ENCODE results near the gene PRSS58.

Gene PRSS58

GRCh38 chr7:142257958-142258357 is at the start of gene PRSS58:
TSS of gene PRSS58 (minus strand) at chr7:142258058. CDS start at chr7:142257707, 351 bp downstream.
- intact Hi-C loops (cut with DNase I), result no loop called here
- DNase-seq, result no peak

DNA sequence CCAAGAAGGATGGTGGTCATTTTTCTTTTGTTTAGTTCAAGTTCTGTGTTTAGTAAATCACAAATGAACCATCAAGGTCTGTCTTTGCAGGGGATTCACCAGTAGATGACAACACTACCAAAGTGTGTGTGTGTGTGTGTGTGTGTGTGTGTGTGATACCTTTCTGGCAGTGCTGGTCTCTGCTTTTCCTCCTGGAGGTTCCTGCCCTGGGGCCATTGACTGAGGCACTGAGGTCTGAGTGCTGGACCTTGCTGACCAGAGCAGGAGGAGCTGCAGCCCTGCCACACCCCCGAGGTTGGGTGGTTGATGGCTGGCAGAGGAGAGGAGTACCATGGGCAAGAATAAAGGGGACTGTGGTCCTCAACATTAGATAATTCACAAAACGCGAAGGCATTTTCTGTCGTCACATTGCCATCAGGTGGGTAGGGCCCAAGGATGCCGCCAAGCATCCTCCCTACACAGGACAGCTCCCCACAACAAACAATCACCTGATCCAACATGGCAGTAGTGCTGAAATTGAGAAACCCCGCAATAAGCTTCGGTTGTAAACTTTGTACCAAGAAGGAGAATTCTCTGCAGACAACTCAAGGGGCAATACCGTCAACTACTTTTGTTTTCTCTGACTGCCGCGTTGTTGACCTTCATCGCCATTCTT is 49.5 kb upstream of the PRSS58 start:
- no peak for DNase-seq
- intact Hi-C loops (cut with DNase I), result no loop called here

GRCh38 chr7:142303650-142304049 is 45.8 kb upstream of the PRSS58 start:
- intact Hi-C loops (cut with DNase I), result no loop called here
- peak in 3 of 42 donors; percentile 27 to 50 (median 47) for DNase-seq

DNA sequence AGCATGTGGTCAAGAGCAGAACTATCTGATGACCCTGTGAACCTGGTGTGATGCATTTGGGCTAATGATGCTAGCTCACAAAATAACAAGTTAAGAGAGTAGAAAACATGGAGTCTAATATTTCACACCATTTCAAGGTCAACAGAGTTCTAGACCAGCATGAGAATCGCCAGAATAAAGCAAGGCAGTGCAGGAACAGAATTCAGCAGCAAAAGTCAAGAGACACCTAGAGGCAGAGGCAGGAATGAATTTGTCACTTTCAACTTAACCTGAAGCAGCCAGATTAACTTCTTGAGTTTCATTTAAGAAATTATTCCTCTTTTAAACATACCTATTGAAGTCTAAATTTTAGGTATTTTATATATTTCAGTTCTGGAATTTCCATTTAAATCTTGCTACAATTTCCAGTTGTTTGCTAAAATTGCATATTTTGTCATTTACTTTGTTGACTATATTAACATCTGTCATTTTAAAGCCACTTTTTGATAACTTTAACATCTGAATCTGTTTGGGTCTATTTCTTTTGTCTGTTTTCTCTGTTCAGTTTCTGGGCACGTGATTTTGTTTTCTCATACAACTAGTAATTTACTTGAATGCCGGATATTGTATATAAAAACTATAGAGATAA is 44.2 kb upstream of the PRSS58 start:
- DNase-seq, result no peak
- intact Hi-C loops (cut with DNase I), result no loop called here

GRCh38 chr7:142301299-142301698 is 43.4 kb upstream of the PRSS58 start:
- no peak for DNase-seq
- intact Hi-C loops (cut with DNase I), result no loop called here

- intact Hi-C loops (cut with DNase I), result no loop called here
- no peak for DNase-seq
Observed at GRCh38 chr7:142300689-142301088, 42.8 kb upstream of the PRSS58 start.

DNA sequence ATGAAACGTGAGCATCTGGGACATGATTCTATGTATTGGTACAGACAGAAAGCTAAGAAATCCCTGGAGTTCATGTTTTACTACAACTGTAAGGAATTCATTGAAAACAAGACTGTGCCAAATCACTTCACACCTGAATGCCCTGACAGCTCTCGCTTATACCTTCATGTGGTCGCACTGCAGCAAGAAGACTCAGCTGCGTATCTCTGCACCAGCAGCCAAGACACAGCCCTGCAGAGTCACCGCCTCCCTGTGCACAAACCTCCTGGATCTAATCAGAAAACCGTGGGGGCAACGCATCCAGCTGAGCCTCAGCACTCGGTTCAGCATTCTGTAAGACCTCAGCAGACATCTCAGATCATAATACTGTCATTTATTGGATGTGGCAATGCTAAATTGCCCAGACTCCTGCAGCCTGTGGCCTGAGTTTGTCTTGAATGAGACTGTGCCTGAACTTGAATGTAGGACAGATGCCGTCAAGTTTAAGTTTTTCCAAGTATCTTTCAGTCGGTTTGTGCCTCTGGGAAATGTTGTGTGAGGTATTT is 41.5 kb upstream of the PRSS58 start:
- intact Hi-C loops (cut with DNase I), result no loop called here

DNA sequence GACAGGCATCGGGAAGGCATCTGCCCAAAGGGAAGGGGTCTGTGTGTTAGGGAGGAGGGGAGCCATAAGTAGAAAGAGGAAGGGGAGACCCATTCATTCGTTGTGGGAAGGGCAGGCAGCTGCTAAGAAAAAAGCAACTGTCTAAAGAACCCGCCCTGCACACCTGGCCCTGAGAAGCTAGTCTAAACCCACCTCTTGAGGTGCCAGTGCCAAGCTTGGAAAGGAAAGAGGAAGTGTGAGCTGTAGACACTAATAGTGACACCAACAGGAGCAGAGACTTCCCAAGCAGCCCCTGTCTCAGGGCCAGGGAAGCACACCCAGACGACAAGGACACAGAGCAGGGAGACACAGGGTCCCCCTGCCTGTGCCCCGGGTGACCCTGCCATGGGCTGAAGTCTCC is 40.8 kb upstream of the PRSS58 start:
- intact Hi-C loops (cut with DNase I), result no loop called here
- no peak for DNase-seq

More for the DNA sequence above, 41.5 kb upstream of the PRSS58 start:
- DNase-seq, result no peak

- intact Hi-C loops (cut with DNase I), result no loop called here
- DNase-seq, result no peak
Observed at GRCh38 chr7:142298009-142298408, 40.2 kb upstream of the PRSS58 start.

- intact Hi-C loops (cut with DNase I), result no loop called here
- DNase-seq, result no peak
Observed at GRCh38 chr7:142280263-142280662, 22.4 kb upstream of the PRSS58 start.

DNA sequence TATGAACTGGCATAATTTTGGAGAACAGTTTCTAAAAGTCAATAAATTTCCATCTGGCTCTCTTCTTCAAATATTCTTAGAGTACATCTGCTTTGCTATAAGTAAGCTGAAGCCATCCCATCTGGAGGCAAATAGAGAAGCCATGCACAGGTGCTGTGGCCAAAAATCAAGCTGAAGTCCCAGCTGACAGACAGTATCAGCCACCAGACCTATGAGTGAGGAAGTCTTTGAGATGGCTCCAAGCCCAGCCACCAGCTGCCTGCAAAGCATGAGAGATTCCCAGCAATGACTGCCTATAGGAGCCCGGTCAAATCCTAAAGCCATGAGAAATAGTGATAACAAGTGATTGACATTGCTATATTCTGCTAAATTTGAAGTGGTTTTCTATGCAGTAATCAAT is 21.7 kb upstream of the PRSS58 start:
- peak in 2 of 42 donors; percentile 7 to 8 for DNase-seq
- intact Hi-C loops (cut with DNase I), result no loop called here

DNA sequence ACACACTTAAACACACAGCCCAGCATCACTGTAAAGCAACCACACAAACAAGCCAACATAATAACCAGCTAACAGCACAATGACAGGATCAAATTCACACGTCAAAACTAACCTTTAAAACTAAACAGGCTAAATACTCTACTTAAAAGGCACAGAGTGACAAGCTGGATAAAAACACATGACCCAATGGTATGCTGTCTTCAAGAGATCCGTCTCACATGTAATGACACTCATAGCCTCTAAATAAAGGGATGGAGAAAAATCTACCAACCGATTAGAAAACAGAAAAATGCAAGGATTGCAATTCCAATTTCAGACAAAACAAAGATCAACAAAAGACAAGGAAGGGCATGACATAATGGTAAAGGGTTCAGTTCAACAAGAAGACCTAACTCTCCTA is 17.2 kb upstream of the PRSS58 start:
- DNase-seq, result no peak
- intact Hi-C loops (cut with DNase I), result no loop called here

GRCh38 chr7:142272841-142273240 is 15.0 kb upstream of the PRSS58 start:
- DNase-seq, result no peak
- intact Hi-C loops (cut with DNase I), result no loop called here

- intact Hi-C loops (cut with DNase I), result no loop called here
- no peak for DNase-seq
Observed at GRCh38 chr7:142263598-142264380, 5.9 kb upstream of the PRSS58 start.

DNA sequence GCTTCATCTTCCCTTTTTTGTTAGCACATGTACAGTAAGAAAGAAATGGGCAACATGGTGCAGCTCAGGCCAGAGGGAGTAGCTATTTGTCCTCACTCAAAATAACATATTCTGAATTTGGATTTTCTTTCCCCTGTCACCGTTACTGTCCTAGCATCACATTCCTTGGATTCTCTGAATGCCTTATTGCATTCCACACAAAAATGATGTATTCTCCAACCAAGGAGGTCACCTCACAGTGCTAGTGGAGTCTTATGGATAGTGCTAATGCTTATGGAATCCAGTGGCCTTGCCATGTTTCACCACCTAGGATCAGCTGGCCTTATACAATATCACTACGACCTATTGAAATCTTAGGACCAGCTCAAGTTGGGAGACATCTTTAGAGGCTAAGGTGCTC is 7.2 kb downstream of the PRSS58 start:
- no peak for DNase-seq
- intact Hi-C loops (cut with DNase I), result no loop called here

- intact Hi-C loops (cut with DNase I), result no loop called here
- no peak for DNase-seq
Observed at GRCh38 chr7:142249918-142250317, 7.9 kb downstream of the PRSS58 start.

DNA sequence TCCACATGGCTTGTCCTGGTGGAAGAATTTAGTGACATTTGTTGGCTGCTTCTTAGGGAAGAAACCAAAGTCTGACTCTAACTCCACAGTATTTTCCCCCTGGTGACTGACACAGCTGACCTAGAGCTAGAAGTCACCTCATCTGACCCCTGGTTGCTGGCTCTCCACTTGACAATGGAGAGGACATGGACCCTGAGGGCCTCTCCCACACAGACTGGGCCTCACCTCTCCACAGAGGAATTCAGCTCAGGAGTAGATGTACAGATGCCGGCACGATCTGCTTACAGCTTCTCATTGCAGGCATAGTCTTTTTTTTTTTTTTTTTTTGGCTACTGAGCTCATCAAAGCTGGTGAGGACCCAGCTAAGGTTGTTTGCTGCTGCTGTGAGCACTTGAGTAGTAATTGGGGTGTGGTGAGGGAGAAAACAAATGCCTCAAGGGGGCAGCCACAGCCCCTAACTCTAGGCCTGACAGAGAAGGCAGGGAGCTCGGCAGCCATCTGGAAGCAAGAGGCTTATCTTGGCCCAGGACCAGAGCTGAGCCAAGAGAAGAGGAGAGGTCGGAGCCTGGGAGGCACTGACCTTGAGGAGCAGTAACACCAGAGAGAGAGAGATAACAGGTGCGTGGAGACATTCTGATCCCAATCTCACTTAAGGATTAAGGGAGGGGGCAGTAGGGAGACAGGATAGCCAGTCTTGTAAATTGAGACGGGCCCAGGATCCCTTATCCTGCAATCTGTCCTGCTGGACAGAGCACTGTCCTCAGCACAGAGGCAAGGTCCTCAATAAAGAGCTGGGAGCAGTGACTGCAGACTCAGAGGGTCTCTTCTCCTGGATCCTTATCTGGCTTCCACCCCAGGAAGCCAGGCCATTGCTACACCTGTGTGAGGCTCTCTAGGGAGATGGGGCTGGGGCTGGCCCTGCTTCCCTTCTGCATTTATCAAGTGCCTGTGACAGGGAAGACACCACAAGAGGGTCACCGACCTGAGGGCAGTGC is 9.4 kb downstream of the PRSS58 start:
- DNase-seq, result no peak
- intact Hi-C loops (cut with DNase I), result no loop called here

- intact Hi-C loops (cut with DNase I), result no loop called here
- DNase-seq, result no peak
Observed at GRCh38 chr7:142243823-142244222, 14.0 kb downstream of the PRSS58 start.

DNA sequence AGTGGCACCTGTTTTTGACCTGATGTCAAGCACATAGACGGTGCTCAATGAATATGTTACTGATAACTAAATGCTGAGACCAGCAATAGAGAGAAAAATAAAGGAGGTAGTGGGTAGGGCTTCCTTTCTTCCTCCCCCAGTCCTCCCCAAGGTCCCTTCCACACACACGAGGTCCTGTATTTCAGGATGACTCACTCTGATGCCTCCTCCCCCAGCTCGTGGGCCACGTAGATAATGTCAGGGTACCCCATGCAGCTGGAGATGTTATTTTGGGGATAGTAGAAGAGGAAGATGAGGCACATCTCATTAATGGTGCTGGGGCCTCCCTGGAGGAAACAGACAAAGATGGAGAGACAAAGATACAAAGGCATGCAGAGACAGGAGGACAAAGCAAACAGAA is 17.3 kb downstream of the PRSS58 start:
- DNase-seq, result no peak
- intact Hi-C loops (cut with DNase I), result no loop called here

All from head of caudate nucleus (tissue), 42 donors.